ENCODE data around the gene IL1RAPL2.

The IL1RAPL2 gene

DNA sequence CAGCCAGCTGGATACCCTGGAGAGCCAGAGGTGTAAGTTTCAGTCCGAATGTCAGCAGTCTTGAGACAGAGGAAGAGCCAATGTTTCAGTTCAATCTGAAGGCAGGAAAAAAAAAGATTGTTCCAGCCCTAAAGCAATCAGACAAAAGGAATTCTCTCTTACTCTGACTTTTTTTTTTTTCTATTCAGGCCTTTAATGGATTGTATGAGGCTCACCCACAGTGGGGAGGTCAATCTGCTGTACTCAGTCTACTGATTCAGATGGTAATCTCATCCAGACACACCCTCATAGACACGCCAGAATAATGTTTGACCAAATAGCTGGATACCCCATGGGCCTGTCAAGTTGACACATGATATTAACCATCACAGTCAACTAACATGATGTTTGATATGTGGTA, 602.6 kb downstream of the IL1RAPL2 start:
- no peak for DNase-seq (ENCODE audit: low read depth)
- H3K4me3 ChIP-seq (ENCODE audit: low read depth, low read length): no peak overlapping the region
- TF ChIP-seq, protein P1, sequence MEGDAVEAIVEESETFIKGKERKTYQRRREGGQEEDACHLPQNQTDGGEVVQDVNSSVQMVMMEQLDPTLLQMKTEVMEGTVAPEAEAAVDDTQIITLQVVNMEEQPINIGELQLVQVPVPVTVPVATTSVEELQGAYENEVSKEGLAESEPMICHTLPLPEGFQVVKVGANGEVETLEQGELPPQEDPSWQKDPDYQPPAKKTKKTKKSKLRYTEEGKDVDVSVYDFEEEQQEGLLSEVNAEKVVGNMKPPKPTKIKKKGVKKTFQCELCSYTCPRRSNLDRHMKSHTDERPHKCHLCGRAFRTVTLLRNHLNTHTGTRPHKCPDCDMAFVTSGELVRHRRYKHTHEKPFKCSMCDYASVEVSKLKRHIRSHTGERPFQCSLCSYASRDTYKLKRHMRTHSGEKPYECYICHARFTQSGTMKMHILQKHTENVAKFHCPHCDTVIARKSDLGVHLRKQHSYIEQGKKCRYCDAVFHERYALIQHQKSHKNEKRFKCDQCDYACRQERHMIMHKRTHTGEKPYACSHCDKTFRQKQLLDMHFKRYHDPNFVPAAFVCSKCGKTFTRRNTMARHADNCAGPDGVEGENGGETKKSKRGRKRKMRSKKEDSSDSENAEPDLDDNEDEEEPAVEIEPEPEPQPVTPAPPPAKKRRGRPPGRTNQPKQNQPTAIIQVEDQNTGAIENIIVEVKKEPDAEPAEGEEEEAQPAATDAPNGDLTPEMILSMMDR (conservative IDR thresholded peaks at IDR 0.05; ENCODE audit: low read depth, low read length): no peak

- no peak for DNase-seq (ENCODE audit: low read depth)
- H3K4me3 ChIP-seq (ENCODE audit: low read depth, low read length): no peak overlapping the region
- TF ChIP-seq, protein P1 (conservative IDR thresholded peaks at IDR 0.05; ENCODE audit: low read depth, low read length): no peak
These were observed 607.1 kb downstream of the IL1RAPL2 start for GRCh38 chrX:105173071-105173470.

DNA sequence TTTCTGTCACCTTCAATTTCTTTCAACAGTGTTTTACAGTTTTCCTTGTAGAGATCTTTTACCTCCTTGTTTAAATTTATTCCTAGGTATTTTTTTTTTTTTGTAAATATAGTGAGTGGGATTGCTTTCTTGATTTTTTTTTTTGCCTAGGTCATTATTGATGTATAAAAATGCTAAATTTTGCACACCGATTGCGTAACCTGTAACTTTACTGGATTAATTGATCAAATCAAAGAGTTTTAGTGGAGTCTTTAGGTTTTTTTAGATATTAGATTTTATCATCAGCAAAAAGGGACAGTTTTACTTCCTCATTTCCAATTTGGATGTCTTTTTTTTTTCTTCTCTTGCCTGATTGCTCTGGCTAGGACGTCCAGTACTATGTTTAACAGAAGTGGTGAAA, 613.6 kb downstream of the IL1RAPL2 start:
- H3K4me3 ChIP-seq (ENCODE audit: low read depth, low read length): no peak overlapping the region
- no peak for DNase-seq (ENCODE audit: low read depth)
- TF ChIP-seq, protein P1 (conservative IDR thresholded peaks at IDR 0.05; ENCODE audit: low read depth, low read length): no peak

- TF ChIP-seq, protein P1 (conservative IDR thresholded peaks at IDR 0.05; ENCODE audit: low read depth, low read length): no peak
- no peak overlapping the region for H3K4me3 ChIP-seq (ENCODE audit: low read depth, low read length)
- no peak for DNase-seq (ENCODE audit: low read depth)
These were observed 623.1 kb downstream of the IL1RAPL2 start for GRCh38 chrX:105189093-105189492.

DNA sequence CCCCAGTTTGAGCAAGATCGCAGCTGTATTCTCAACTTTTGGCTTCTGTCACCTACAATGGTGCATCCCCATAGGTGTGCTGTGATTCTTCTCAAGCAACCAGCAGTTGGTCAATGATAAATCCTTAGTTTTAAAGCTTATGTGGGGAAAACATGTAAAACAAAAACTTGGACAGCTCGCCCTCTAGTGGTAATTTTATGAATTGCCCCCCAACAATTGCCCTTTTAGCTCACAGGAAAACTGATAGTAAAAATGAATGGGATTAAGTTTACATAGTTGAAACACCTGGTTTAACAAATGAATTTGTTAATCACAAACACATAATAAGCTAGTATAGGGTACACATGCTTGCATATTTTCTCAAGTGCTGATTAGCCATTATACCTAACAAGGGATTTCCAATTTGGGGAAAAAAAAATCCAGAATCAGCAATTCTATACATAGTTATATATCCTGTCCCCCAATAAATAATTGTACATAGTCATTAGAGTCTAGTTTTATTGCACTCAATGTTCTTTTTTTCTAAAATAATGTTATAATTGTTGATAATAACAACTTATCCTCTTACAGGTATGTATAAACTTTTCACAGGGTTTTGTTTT, 624.4 kb downstream of the IL1RAPL2 start:
- DNase-seq (ENCODE audit: low read depth): peak; percentile 46
- TF ChIP-seq, protein P1 (conservative IDR thresholded peaks at IDR 0.05; ENCODE audit: low read depth, low read length): peak; percentile 64
- H3K4me3 ChIP-seq (ENCODE audit: low read depth, low read length): no peak overlapping the region

DNA sequence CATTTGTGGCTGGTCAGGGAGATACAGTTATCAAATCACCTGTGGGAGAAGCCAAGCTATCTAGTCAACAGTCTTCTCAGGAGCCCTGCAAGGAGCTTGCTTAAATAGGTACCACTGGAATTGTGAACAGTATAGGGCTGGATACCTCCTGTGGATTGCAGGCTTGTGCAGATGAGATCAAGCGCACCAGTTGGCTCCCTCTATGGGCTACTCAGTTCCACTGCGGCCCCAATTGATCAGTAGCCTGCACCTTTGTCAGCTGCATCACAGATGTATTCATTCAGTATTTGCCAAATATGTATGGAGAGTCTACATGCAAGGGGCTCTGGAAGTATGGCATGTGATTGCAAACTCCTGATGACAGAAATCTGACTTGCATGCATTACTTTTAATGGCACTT, 625.9 kb downstream of the IL1RAPL2 start:
- no peak overlapping the region for H3K4me3 ChIP-seq (ENCODE audit: low read depth, low read length)
- TF ChIP-seq, protein P1 (conservative IDR thresholded peaks at IDR 0.05; ENCODE audit: low read depth, low read length): peak; percentile 70
- peak; percentile 48 for DNase-seq (ENCODE audit: low read depth)

DNA sequence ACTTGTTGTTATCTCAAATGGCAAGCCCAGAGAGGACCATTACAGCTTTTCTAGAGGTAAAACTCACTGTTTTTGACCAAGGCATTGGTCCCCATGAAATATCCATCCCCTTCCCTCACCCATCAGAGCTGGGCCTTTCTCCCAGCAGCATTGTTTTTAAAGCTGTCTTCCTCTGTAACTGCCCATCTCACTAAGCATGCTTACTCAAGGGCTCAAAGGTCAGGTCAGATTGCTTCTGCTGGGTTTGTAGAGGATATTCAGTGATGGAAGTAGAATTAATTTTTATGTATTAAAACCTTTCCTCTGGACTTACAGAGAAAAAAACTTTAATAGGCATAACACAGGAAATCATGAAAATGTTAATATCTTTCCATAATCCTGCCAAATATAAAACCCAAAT, 643.4 kb downstream of the IL1RAPL2 start:
- TF ChIP-seq, protein P1 (conservative IDR thresholded peaks at IDR 0.05; ENCODE audit: low read depth, low read length): no peak
- no peak for DNase-seq (ENCODE audit: low read depth)
- no peak overlapping the region for H3K4me3 ChIP-seq (ENCODE audit: low read depth, low read length)

All from choroid plexus epithelial cell (primary cell).